ENCODE data around the gene DBNDD1. TPM values are rescaled to one million over a fixed set of nuclear protein-coding genes. Genes with fewer than 3 reads are reported as not detected.

The DBNDD1 gene
- total RNA-seq = 0.26 and 0.95 TPM in 2 replicates

GRCh38 chr16:90018652-90019542, at the start of gene DBNDD1:
Gene DBNDD1 (minus strand): TSS chr16:90019456. CDS start chr16:90019341, 115 bp downstream.

Other genes starting within 250 kb of the DBNDD1 start
- 1.5 and 3.9 TPM in 2 replicates for gene FANCA, start 202.8 kb downstream of the DBNDD1 start, total RNA-seq
- 1.5 and 1.6 TPM in 2 replicates for gene SPIRE2, start 191.0 kb downstream of the DBNDD1 start, total RNA-seq
- 240 and 255 TPM in 2 replicates for gene TCF25, start 145.9 kb downstream of the DBNDD1 start, total RNA-seq
- 6.4 and 7.4 TPM in 2 replicates for gene MC1R, start 100.6 kb downstream of the DBNDD1 start, total RNA-seq
- 574 and 719 TPM in 2 replicates for gene TUBB3, start 96.1 kb downstream of the DBNDD1 start, total RNA-seq
- 91.7 and 95.3 TPM in 2 replicates for gene DEF8, start 70.7 kb downstream of the DBNDD1 start, total RNA-seq
- gene PRDM7, start 57.9 kb upstream of the DBNDD1 start, total RNA-seq = not detected in 2 replicates